ENCODE measurements around the gene GREB1L.

DNA sequence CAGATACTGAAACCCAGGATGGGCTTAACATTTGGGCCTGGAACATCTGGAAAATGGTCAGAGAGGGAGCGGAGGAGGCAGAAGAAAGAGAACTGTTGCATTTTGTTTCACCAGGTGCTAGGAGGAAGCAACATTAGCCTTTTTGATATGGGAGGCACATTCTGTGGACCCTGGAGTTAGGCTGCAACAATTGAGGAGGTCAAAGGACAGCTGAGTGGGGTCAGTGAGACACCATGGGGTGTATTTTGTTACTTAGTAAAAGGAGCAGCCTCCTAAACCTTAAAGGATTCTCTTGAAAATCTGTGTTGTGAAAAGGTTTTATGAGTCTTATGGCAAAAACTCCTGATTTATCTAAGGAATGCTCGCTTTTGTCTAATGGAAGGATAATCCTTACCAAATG lies 124.9 kb downstream of the GREB1L start:
- no peak for TF ChIP-seq SMC3 (IDR thresholded peaks at IDR 0.05; ENCODE audit: borderline replicate concordance, low read length)
- no peak for TF ChIP-seq HDGF (IDR thresholded peaks at IDR 0.05)
- TF ChIP-seq, protein P1, sequence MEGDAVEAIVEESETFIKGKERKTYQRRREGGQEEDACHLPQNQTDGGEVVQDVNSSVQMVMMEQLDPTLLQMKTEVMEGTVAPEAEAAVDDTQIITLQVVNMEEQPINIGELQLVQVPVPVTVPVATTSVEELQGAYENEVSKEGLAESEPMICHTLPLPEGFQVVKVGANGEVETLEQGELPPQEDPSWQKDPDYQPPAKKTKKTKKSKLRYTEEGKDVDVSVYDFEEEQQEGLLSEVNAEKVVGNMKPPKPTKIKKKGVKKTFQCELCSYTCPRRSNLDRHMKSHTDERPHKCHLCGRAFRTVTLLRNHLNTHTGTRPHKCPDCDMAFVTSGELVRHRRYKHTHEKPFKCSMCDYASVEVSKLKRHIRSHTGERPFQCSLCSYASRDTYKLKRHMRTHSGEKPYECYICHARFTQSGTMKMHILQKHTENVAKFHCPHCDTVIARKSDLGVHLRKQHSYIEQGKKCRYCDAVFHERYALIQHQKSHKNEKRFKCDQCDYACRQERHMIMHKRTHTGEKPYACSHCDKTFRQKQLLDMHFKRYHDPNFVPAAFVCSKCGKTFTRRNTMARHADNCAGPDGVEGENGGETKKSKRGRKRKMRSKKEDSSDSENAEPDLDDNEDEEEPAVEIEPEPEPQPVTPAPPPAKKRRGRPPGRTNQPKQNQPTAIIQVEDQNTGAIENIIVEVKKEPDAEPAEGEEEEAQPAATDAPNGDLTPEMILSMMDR (IDR thresholded peaks at IDR 0.05 in 2 of 3, conservative IDR thresholded peaks at IDR 0.05 in 1 of 3; ENCODE audit: control insufficient read depth in 2 of 3, extremely low read depth in 1 of 3, insufficient read depth in 1 of 3, low read depth in 3 of 3, low read length in 3 of 3): no peak
- TF ChIP-seq POLR2A (IDR thresholded peaks at IDR 0.05; ENCODE audit: low read depth, low read length): no peak
- no peak for TF ChIP-seq RFX5 (IDR thresholded peaks at IDR 0.05; ENCODE audit: low read depth, low read length)
- TF ChIP-seq KAT2A (conservative IDR thresholded peaks at IDR 0.05; ENCODE audit: control insufficient read depth, low read depth, low read length): no peak
- no peak for TF ChIP-seq TAF1 (IDR thresholded peaks at IDR 0.05; ENCODE audit: borderline replicate concordance, low read depth, low read length)
- TF ChIP-seq RAD51 (IDR thresholded peaks at IDR 0.05): no peak
- TF ChIP-seq CEBPB (IDR thresholded peaks at IDR 0.05; ENCODE audit: borderline replicate concordance in 1 of 2, low read depth in 2 of 2, low read length in 2 of 2): no peak
- no peak for TF ChIP-seq SPI1 (IDR thresholded peaks at IDR 0.05; ENCODE audit: borderline replicate concordance, insufficient read depth, low read depth, low read length)

All from GM12878 (cell line).